Endothelial cell of umbilical vein (primary cell): ENCODE results near the gene ZDHHC19. TPM values are rescaled to one million over a fixed set of nuclear protein-coding genes. Genes with fewer than 3 reads are reported as not detected.

Source experiments
- BruUV-seq: library from RNA; stranded (reverse); fragments of 400-500 nt; replicated peaks from 2 replicates; lab custom pipeline; 2021; lab: Mats Ljungman, UMichigan
- CTCF ChIA-PET: fragments of 300-600, 350-600 bp; sonication (Branson Sonifier 250); formaldehyde crosslinking; loops from one replicate; lab custom pipeline; 2021; ENCODE audit warnings: antibody characterized with exemption, inconsistent platforms; lab: Charles Lee
- POLR2A ChIA-PET: fragments of 300-600, 350-600 bp; sonication (Branson Sonifier 250); formaldehyde crosslinking; loops from one replicate; lab custom pipeline; 2021; ENCODE audit warnings: antibody characterized with exemption, inconsistent platforms; lab: Charles Lee
- DNase-seq: peaks from one replicate; pipeline ENCODE4 v3.0.0-alpha.2; 2011; ENCODE audit warnings: low read depth, low spot score
- FAIRE-seq: peaks from 2 replicates; lab custom pipeline; 2011; peaks lifted over from hg19 to GRCh38; lab: Jason Lieb, UNC
- H2AFZ ChIP-seq: 2 replicates; pipeline ENCODE4 v1.6.0; 2012; ENCODE audit warnings: low read depth, low read length, control low read depth, inconsistent platforms
- H3K27ac ChIP-seq: 2 replicates; pipeline ENCODE4 v1.5.1; 2011; ENCODE audit warnings: low read depth, mild to moderate bottlenecking, control low read depth, low read length, moderate library complexity; ENCODE audit not compliant: insufficient read depth
- H3K27me3 ChIP-seq, 2 experiments: 2 replicates each; pipeline versions ENCODE4 v1.6.0 to v1.6.1; 2011; ENCODE audit warnings: low read length in 2 of 2, mixed read lengths in 1 of 2; ENCODE audit not compliant: control insufficient read depth in 2 of 2, insufficient read depth in 2 of 2
- H3K36me3 ChIP-seq, 2 experiments: 2 replicates in 1 of 2; 3 replicates in 1 of 2; pipeline ENCODE4 v1.5.1; 2011; ENCODE audit warnings: low read length in 2 of 2, mild to moderate bottlenecking in 1 of 2, moderate library complexity in 1 of 2; ENCODE audit not compliant: control insufficient read depth in 2 of 2, insufficient read depth in 2 of 2; ENCODE audit errors: extremely low read depth in 1 of 2
- H3K4me1 ChIP-seq: 3 replicates; pipeline ENCODE4 v1.5.1; 2011; ENCODE audit warnings: mild to moderate bottlenecking, low read length; ENCODE audit not compliant: control insufficient read depth, insufficient read depth; ENCODE audit errors: extremely low read depth
- H3K4me2 ChIP-seq: 2 replicates; pipeline ENCODE4 v1.6.1; 2011; ENCODE audit warnings: low read length, control low read depth, mixed read lengths; ENCODE audit not compliant: insufficient read depth
- H3K4me3 ChIP-seq, 3 experiments: fragments of 200-600 bp in 1 of 3; sonication (generic), shearing (Covaris generic) in 1 of 3; replicated peaks in 1 of 3; 2 replicates each; pipeline ENCODE4 v1.5.1; 2011 to 2016; ENCODE audit warnings: control low read depth in 3 of 3, low read length in 3 of 3, mild to moderate bottlenecking in 2 of 3, inconsistent platforms in 1 of 3, low read depth in 1 of 3, moderate library complexity in 1 of 3; ENCODE audit not compliant: insufficient read depth in 1 of 3
- H3K79me2 ChIP-seq: 2 replicates; pipeline ENCODE4 v1.6.0; 2012; ENCODE audit warnings: low read length, inconsistent platforms; ENCODE audit not compliant: control insufficient read depth, insufficient read depth
- H3K9ac ChIP-seq: replicated peaks from 2 replicates; pipeline ENCODE3; 2011; ENCODE audit warnings: low read length, control low read depth; ENCODE audit not compliant: insufficient read depth; ENCODE audit errors: extremely low read depth
- H3K9me1 ChIP-seq: replicated peaks from 3 replicates; pipeline ENCODE4 v1.6.0; 2011; ENCODE audit warnings: mild to moderate bottlenecking, low read length; ENCODE audit not compliant: control insufficient read depth, insufficient read depth; ENCODE audit errors: extremely low read depth
- H3K9me3 ChIP-seq: replicated peaks from 2 replicates; pipeline ENCODE4 v1.5.1; 2012; ENCODE audit warnings: low read length, inconsistent platforms; ENCODE audit not compliant: control insufficient read depth, insufficient read depth
- H4K20me1 ChIP-seq: replicated peaks from 2 replicates; pipeline ENCODE3; 2011; ENCODE audit warnings: mild to moderate bottlenecking, low read length; ENCODE audit not compliant: control insufficient read depth, insufficient read depth; ENCODE audit errors: extremely low read depth
- CTCF ChIP-seq, 2 donors: IDR thresholded peaks; 1 replicate in 1 of 2; 2 replicates in 1 of 2; pipeline ENCODE4 v1.5.1; 2011; ENCODE audit warnings: low read length in 2 of 2, mild to moderate bottlenecking in 2 of 2, moderate library complexity in 2 of 2, control low read depth in 1 of 2, inconsistent platforms in 1 of 2, low read depth in 1 of 2; ENCODE audit not compliant: insufficient read depth in 1 of 2; ENCODE audit errors: extremely low read depth in 1 of 2
- EZH2 ChIP-seq: IDR thresholded peaks from 2 replicates; pipeline ENCODE4 v1.6.1; 2012; ENCODE audit warnings: borderline replicate concordance, low read depth, mild to moderate bottlenecking, moderate library complexity, low read length, inconsistent platforms; ENCODE audit not compliant: severe bottlenecking
- FOS ChIP-seq: IDR thresholded peaks from 2 replicates; pipeline ENCODE4 v1.6.1; 2011; ENCODE audit warnings: mild to moderate bottlenecking, low read length, moderate library complexity, borderline replicate concordance; ENCODE audit not compliant: insufficient read depth
- GATA2 ChIP-seq: IDR thresholded peaks from 2 replicates; pipeline ENCODE4 v1.7.0; 2011; ENCODE audit warnings: low read depth, mild to moderate bottlenecking, moderate library complexity, mixed read lengths, low read length; ENCODE audit not compliant: insufficient read length, insufficient read depth
- JUN ChIP-seq: IDR thresholded peaks from 2 replicates; pipeline ENCODE4 v1.6.1; 2011; ENCODE audit warnings: borderline replicate concordance, low read depth; ENCODE audit not compliant: insufficient read length, insufficient read depth
- MYC ChIP-seq: IDR thresholded peaks from one replicate; pipeline ENCODE4 v1.6.1; 2011; ENCODE audit warnings: mild to moderate bottlenecking, low read depth, low read length
- POLR2A ChIP-seq: IDR thresholded peaks from 2 replicates; pipeline ENCODE4 v1.6.1; 2012; ENCODE audit warnings: low read depth, mild to moderate bottlenecking, control low read depth, low read length
- POLR2AphosphoS5 ChIP-seq: IDR thresholded peaks from 2 replicates; pipeline ENCODE4 v1.6.1; 2012; ENCODE audit warnings: low read depth, mild to moderate bottlenecking, control low read depth, low read length, moderate library complexity; ENCODE audit not compliant: insufficient read depth
- dilution Hi-C: fragments of 300-500 bp; cut with MboI; formaldehyde crosslinking; loops from one replicate; pipeline ENCODE4 v1.15.0; 2019; ENCODE audit warnings: low sequenced_read_pairs; ENCODE audit not compliant: extremely low pct_ligation_motif_present
- intact Hi-C: fragments of 100-400 bp; cut with micrococcal nuclease; formaldehyde crosslinking; loops from one replicate; pipeline ENCODE4 v1.10.0; 2022
- polyA plus RNA-seq, 4 experiments: library from polyadenylated mRNA; depleted of rRNA in 3 of 4; stranded (reverse) in 3 of 4; unstranded in 1 of 4; fragments of >200 nt; gene quantifications; 2 replicates each; pipeline versions ENCODE4 v1.2.1 to v1.2.3, GENCODE V29; 2011 to 2012; ENCODE audit warnings: missing spikeins in 1 of 4
- total RNA-seq: library from RNA; stranded (reverse); gene quantifications from 2 replicates; pipeline ENCODE4 v1.2.3, GENCODE V29; 2021
- TF ChIP-seq, protein P1 (sequence below): IDR thresholded peaks from 2 replicates; pipeline ENCODE4 v1.6.1; 2011; ENCODE audit not compliant: insufficient read depth, insufficient read length

Gene ZDHHC19
- total and polyA plus RNA-seq, 2 donors (not counting 3 experiments of a cell fraction or from before 2014, with no cell fraction given): not detected

GRCh38 chr3:196189566-196190347, 21.4 kb downstream of the ZDHHC19 start:
- FAIRE-seq (no peak), DNase-seq (no peak)
- H4K20me1 ChIP-seq: no peaks in the 10 kb centered on the region
- H3K79me2 ChIP-seq: no peaks in the 10 kb centered on the region
- intact Hi-C loops: no loop called here
- no peak overlapping the region for H3K4me2 ChIP-seq
- H3K9me1 ChIP-seq: no peaks in the 10 kb centered on the region
- H3K9me3 ChIP-seq: no peaks in the 10 kb centered on the region
- H3K27ac ChIP-seq: no peak overlapping the region
- ChIA-PET POLR2A (no interaction called here), CTCF (interaction anchor here (0.8 to 1.2 kb wide), 2 partner anchors 9 to 116 kb away, joined by 3 read pairs; no protein-coding TSS in a partner anchor)
- H3K4me3 ChIP-seq: no peak overlapping the region
- no peak overlapping the region for H3K9ac ChIP-seq
- no peaks in the 10 kb centered on the region for H3K4me1 ChIP-seq
- H2AFZ ChIP-seq: peak overlapping the region; percentile 54
- H3K36me3 ChIP-seq: no peaks in the 10 kb centered on the region
- H3K27me3 ChIP-seq: no peaks in the 10 kb centered on the region
- no peak for TF ChIP-seq EZH2
- TF ChIP-seq JUN: no peak
- TF ChIP-seq MYC: no peak
- TF ChIP-seq, protein P1, sequence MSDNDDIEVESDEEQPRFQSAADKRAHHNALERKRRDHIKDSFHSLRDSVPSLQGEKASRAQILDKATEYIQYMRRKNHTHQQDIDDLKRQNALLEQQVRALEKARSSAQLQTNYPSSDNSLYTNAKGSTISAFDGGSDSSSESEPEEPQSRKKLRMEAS: no peak
- no peak for TF ChIP-seq GATA2
- no peak for TF ChIP-seq CTCF (IDR thresholded peaks at IDR 0.05; ENCODE audit: extremely low read depth in 1 of 2, insufficient read depth in 1 of 2, low read depth in 1 of 2, low read length in 2 of 2)
- TF ChIP-seq POLR2AphosphoS5: no peak
- no peak for TF ChIP-seq FOS
- no peak for TF ChIP-seq POLR2A
- BruUV-seq: no TSS peak
- dilution Hi-C loops: no loop called here
